Measurements from ENCODE around the gene ARHGAP26. TPM values are rescaled to one million over a fixed set of nuclear protein-coding genes. Genes with fewer than 3 reads are reported as not detected.

The ARHGAP26 gene
- total RNA-seq, 1 donor from 2014 or later, result 35.4 TPM

GRCh38 chr5:142826093-142826492 is 55.9 kb downstream of the ARHGAP26 start:
- ATAC-seq, result no peak
- Histone ChIP-seq H3K27ac (no peak overlapping the region), H3K36me3 (no peaks in the 10 kb centered on the region), H3K4me3 (no peak overlapping the region), H3K4me1 (peaks cover 50% of the 10 kb centered on the region), H3K27me3 (no peaks in the 10 kb centered on the region), H3K9me3 (no peaks in the 10 kb centered on the region)
- TF ChIP-seq, protein P1, sequence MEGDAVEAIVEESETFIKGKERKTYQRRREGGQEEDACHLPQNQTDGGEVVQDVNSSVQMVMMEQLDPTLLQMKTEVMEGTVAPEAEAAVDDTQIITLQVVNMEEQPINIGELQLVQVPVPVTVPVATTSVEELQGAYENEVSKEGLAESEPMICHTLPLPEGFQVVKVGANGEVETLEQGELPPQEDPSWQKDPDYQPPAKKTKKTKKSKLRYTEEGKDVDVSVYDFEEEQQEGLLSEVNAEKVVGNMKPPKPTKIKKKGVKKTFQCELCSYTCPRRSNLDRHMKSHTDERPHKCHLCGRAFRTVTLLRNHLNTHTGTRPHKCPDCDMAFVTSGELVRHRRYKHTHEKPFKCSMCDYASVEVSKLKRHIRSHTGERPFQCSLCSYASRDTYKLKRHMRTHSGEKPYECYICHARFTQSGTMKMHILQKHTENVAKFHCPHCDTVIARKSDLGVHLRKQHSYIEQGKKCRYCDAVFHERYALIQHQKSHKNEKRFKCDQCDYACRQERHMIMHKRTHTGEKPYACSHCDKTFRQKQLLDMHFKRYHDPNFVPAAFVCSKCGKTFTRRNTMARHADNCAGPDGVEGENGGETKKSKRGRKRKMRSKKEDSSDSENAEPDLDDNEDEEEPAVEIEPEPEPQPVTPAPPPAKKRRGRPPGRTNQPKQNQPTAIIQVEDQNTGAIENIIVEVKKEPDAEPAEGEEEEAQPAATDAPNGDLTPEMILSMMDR (IDR thresholded peaks at IDR 0.05), result no peak
- intact Hi-C loops (cut with DNase I), result no loop called here
- no peak for DNase-seq

DNA sequence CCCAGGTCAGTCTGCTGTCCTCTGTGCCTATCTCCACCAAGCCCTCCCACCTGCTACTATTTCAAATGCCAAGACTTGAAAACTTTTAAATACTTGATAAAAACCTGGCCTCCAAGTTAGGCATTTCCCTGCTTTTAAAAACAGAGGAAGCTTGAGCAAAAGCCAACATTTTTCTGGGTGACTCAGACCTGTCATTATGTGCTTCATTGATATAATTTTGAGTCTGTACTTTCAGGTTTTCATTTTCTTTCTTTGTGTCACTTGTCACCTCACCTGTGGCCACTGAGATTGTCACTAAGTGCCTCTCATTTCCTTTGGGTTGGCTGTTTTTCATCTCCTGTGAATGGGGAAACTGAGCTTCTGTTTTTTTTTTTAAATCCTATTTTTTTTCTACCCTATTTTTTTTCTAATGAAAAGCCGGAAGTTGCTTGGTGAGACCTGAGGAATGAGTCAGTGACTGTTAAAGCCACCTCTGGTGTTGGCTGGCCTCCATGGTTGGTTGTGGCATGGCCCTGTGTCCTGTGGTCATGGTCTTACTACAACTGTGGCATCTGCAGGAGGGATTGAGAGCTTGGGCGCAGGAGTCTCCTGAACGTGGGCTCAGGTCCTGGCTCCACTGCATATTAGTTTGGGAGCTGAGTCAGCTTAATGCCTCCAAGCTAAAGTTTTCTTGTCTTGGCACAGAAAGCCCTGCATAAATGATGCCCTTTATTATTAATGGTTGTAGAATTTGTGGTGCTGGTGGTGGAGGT is 56.7 kb downstream of the ARHGAP26 start:
- no peaks in the 10 kb centered on the region for H3K9me3 ChIP-seq
- no peak overlapping the region for H3K4me3 ChIP-seq
- DNase-seq, result no peak
- intact Hi-C loops (cut with DNase I), result no loop called here
- no peaks in the 10 kb centered on the region for H3K27me3 ChIP-seq
- peaks cover 50% of the 10 kb centered on the region for H3K4me1 ChIP-seq
- H3K27ac ChIP-seq, result no peak overlapping the region
- H3K36me3 ChIP-seq, result no peaks in the 10 kb centered on the region
- peak; percentile 72 for ATAC-seq
- TF ChIP-seq, protein P1 (IDR thresholded peaks at IDR 0.05), result no peak

DNA sequence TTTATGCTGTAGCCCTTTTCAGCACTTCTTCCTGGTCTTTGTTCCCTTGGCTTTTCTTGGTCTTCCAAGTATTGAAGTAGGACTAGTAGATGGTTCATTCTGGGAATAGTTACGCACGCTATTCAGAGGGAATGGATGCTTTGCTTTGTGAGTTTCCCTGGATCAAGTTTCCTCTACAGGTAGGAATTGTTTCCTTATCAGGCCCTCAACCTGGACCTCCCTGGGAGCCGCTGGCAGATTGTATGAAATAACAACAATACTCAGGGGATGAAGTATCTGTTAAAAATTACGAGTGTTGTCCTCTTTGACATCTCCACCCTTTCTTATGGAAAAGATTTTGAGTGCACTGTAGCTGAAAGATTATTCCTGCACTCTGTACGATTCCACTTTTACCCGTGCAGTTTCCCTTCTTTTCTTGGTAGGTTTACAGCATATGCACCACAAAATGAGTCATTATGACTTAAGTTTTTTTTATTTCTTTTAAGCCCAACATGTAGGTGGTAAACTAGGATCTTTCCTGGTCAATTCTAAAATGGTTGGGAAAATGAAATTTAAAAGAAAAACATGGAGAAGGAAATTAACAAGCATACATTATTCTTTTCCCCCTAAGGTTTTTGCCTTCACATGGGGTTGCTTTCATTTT is 57.9 kb downstream of the ARHGAP26 start:
- DNase-seq (no peak), ATAC-seq (no peak)
- intact Hi-C loops (cut with DNase I), result no loop called here
- Histone ChIP-seq H3K4me3 (no peak overlapping the region), H3K36me3 (no peaks in the 10 kb centered on the region), H3K27ac (no peak overlapping the region), H3K9me3 (no peaks in the 10 kb centered on the region), H3K4me1 (peaks cover 40% of the 10 kb centered on the region), H3K27me3 (no peaks in the 10 kb centered on the region)
- TF ChIP-seq, protein P1 (IDR thresholded peaks at IDR 0.05), result no peak

- H3K9me3 ChIP-seq, result no peaks in the 10 kb centered on the region
- no peak overlapping the region for H3K27ac ChIP-seq
- DNase-seq (no peak), ATAC-seq (peak; percentile 24)
- intact Hi-C loops (cut with DNase I), result no loop called here
- TF ChIP-seq, protein P1 (IDR thresholded peaks at IDR 0.05), result no peak
- no peaks in the 10 kb centered on the region for H3K36me3 ChIP-seq
- peaks cover 40% of the 10 kb centered on the region for H3K4me1 ChIP-seq
- no peak overlapping the region for H3K4me3 ChIP-seq
- H3K27me3 ChIP-seq, result no peaks in the 10 kb centered on the region
These were observed 58.8 kb downstream of the ARHGAP26 start for GRCh38 chr5:142828797-142829535.

DNA sequence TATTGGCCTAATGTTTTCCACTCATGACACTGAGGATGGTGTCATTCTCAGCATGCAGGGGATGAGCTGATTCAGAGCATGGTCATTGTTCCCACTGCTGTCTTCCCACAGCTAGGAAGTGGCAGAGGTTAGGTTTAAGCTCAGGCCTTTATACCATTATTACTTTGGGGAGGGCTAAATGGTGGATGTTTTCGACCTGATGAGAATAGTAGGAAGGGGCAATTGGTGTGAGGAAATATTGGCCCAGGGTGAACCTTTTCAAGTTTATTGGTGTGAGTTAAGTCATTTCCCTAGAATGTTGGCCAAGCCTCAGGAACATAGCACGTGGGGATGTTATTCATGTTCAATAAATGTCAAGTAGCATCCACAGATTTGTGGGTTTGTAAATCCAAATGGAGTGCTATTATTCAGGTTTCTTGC is 59.6 kb downstream of the ARHGAP26 start:
- H3K27ac ChIP-seq, result no peak overlapping the region
- peaks cover 40% of the 10 kb centered on the region for H3K4me1 ChIP-seq
- no peaks in the 10 kb centered on the region for H3K27me3 ChIP-seq
- DNase-seq (no peak), ATAC-seq (no peak)
- no peak overlapping the region for H3K4me3 ChIP-seq
- no peaks in the 10 kb centered on the region for H3K9me3 ChIP-seq
- no peaks in the 10 kb centered on the region for H3K36me3 ChIP-seq
- TF ChIP-seq, protein P1 (IDR thresholded peaks at IDR 0.05), result no peak
- intact Hi-C loops (cut with DNase I), result no loop called here
